ENCODE measurements around the gene SLC9A5. TPM values are rescaled to one million over a fixed set of nuclear protein-coding genes. Genes with fewer than 3 reads are reported as not detected.

The SLC9A5 gene
- total and polyA plus RNA-seq, 3 donors from 2014 or later: 4.8 to 15.7 (median 6.8) TPM

DNA sequence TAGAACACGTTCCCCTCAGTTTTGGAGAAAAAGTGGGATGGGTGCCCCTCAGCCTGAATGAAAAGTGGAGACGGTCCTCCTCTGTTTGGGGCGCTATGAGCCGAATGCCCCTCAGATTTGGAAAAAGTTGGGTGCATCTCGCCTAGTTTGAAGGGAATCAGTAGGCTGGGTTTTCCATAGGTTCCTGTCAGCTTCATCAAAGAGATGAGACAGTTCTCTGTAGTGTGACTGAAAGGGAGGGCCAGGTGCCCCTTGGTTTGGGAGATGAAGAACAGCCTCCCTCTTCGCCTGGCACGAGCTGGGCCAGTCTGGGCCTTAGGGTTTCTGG lies 742 bp upstream of the SLC9A5 start:
- no peak for DNase-seq
- Histone ChIP-seq H3K27ac (peak overlapping the region in 1 of 2 donors; percentile 59), H3K4me3 (peak overlapping the region; percentile 54 to 59), H3K27me3 (no peaks in the 10 kb centered on the region), H3K4me1 (peaks cover 27% of the 10 kb centered on the region), H3K9me3 (no peaks in the 10 kb centered on the region), H3K36me3 (ENCODE audit: low read depth, missing control alignments) (no peaks in the 10 kb centered on the region)
- intact Hi-C loops (cut with DNase I; ENCODE audit: low total_unique reads): no loop called here
- TF ChIP-seq, protein P1, sequence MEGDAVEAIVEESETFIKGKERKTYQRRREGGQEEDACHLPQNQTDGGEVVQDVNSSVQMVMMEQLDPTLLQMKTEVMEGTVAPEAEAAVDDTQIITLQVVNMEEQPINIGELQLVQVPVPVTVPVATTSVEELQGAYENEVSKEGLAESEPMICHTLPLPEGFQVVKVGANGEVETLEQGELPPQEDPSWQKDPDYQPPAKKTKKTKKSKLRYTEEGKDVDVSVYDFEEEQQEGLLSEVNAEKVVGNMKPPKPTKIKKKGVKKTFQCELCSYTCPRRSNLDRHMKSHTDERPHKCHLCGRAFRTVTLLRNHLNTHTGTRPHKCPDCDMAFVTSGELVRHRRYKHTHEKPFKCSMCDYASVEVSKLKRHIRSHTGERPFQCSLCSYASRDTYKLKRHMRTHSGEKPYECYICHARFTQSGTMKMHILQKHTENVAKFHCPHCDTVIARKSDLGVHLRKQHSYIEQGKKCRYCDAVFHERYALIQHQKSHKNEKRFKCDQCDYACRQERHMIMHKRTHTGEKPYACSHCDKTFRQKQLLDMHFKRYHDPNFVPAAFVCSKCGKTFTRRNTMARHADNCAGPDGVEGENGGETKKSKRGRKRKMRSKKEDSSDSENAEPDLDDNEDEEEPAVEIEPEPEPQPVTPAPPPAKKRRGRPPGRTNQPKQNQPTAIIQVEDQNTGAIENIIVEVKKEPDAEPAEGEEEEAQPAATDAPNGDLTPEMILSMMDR (IDR thresholded peaks at IDR 0.05): no peak
- TF ChIP-seq POLR2A (IDR thresholded peaks at IDR 0.05): no peak
- 3% methylated on average over 5 to 7 of the region's 7 CpGs for WGBS, 2 donors

DNA sequence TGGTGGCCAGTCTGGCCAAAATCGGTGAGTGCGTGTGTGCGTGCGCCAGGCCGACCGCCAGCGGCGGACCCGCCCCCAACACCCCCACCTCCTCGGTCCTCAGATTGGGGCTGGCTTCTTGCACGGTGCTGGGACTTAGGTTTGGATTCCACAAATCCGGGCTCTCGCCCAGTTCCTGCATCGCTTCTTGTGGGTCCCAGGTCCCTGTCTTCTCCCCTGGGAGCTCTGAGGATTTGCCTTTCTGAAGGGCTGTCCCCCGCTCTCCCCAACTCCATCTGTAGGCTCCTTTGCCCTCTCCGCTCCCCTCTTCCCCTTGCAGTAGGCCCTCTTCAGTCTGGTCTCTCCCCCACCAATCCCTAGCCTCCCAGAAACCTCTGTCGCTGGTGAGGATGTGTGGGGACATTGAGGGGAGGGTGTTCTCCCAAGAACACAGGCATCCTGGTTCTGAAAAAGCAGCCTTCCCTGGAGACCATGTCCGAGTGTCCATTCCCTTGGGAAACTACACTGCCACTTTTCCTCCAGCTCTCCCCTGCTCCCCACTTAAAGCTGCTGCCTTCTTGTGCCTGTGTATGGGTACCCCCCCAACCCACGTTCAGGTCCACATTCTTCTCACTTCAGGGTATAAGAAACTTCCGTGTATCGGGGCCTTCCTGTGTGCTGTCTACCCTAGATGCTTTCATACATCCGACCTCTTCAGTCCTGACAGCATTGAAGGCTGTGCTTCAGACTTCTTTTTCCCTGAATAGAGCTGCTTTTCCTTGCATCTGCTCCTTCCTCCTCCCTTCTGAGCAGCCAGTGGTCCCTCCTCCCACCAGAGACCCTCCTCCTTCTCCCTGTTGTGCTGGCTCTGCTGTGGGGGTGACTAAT lies 632 bp downstream of the SLC9A5 start:
- H3K36me3 ChIP-seq (ENCODE audit: low read depth, missing control alignments): no peaks in the 10 kb centered on the region
- peak overlapping the region; percentile 54 to 59 for H3K4me3 ChIP-seq
- DNase-seq: no peak
- no peak overlapping the region for H3K27ac ChIP-seq
- intact Hi-C loops (cut with DNase I; ENCODE audit: low total_unique reads): no loop called here
- WGBS, 2 donors: 19 to 29% methylated on average over 12 to 17 of the region's 22 CpGs
- no peak for TF ChIP-seq POLR2A (IDR thresholded peaks at IDR 0.05)
- TF ChIP-seq, protein P1 (IDR thresholded peaks at IDR 0.05): no peak
- H3K27me3 ChIP-seq: no peaks in the 10 kb centered on the region
- no peaks in the 10 kb centered on the region for H3K9me3 ChIP-seq
- peaks cover 19% of the 10 kb centered on the region for H3K4me1 ChIP-seq

DNA sequence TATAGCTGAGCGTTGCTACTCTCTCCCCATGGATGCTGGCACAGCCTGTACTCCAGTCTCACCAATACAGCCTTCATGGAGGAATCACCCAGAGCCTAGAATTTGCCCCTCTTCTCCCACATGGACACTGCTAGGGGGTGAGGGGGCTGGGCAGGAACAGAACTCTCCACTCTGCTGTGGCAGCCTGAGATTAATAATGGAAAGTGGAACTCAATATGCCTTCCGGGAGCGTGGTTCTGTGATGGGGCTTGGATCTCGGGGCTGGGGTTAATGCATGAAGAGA lies 1.2 kb downstream of the SLC9A5 start:
- Histone ChIP-seq H3K27me3 (no peaks in the 10 kb centered on the region), H3K4me1 (peaks cover 13% of the 10 kb centered on the region), H3K36me3 (ENCODE audit: low read depth, missing control alignments) (no peaks in the 10 kb centered on the region), H3K9me3 (no peaks in the 10 kb centered on the region), H3K27ac (no peak overlapping the region), H3K4me3 (no peak overlapping the region)
- 67 to 71% methylated on average over 4 of the region's 4 CpGs for WGBS, 2 donors
- DNase-seq: no peak
- intact Hi-C loops (cut with DNase I; ENCODE audit: low total_unique reads): no loop called here
- TF ChIP-seq, protein P1 (IDR thresholded peaks at IDR 0.05): no peak
- TF ChIP-seq POLR2A (IDR thresholded peaks at IDR 0.05): no peak

DNA sequence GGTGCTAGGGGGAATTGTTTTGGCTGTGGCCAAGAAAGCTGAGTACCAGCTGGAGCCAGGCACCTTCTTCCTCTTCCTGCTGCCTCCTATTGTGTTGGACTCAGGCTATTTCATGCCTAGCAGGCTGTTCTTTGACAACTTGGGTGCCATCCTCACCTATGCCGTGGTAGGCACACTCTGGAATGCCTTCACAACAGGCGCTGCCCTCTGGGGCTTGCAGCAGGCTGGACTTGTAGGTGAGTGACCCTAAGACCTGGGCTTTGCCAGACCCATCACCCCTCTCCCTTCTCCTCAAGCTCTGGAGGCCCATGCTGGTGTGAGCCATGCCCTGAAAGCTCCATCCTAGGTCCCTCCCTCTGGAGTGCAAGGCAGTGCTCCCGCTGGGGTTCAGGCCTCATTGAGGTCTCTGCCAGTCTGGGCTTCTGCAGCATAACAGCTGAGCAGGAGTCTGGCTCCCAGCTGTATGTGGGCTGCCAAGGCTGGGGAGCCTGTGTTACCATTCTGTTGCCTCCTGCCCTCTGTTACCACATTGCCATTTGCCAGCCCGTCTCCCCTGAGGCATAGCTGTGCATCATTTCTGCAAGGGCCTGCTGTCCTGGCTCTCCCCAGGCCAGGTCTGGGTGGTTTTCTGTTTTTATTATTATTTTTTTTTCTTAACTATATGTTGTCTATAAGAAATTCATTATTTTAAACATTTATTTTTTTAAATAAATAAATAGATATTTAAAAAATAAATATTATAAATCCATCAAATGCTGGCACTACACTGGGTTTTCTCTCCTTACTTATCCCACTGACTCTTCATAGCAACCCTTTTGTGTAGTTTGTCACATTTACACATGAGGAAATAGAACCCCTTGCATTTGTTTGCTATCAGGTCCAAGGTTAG lies 4.1 kb downstream of the SLC9A5 start:
- H3K9me3 ChIP-seq: no peaks in the 10 kb centered on the region
- no peak overlapping the region for H3K4me3 ChIP-seq
- no peaks in the 10 kb centered on the region for H3K36me3 ChIP-seq (ENCODE audit: low read depth, missing control alignments)
- H3K27me3 ChIP-seq: no peaks in the 10 kb centered on the region
- DNase-seq: no peak
- intact Hi-C loops (cut with DNase I; ENCODE audit: low total_unique reads): no loop called here
- no peak overlapping the region for H3K27ac ChIP-seq
- TF ChIP-seq, protein P1 (IDR thresholded peaks at IDR 0.05): no peak
- no peak for TF ChIP-seq POLR2A (IDR thresholded peaks at IDR 0.05)
- peaks cover 3% of the 10 kb centered on the region for H3K4me1 ChIP-seq
- 92 to 97% methylated on average over 3 to 4 of the region's 4 CpGs for WGBS, 2 donors

All from testis (tissue), 3 donors.